WTC11 (cell line): Measurements from ENCODE around the gene GPR68. TPM values are rescaled to one million over a fixed set of nuclear protein-coding genes. Genes with fewer than 3 reads are reported as not detected.
"Not testable (repeated sequence)": the region's sequence is repeated elsewhere in the genome, so short reads cannot be mapped to it uniquely, and the experiment has no call there.

Experiments used
- ATAC-seq: fragments of 200-7000 bp; cut with Tn5 transposase; 2 replicates; pipeline ENCODE4 v1.10.0; 2021; ENCODE audit warnings: mild to moderate bottlenecking, moderate library complexity
- CTCF ChIA-PET: fragments of 300-600 bp; sonication (Branson Sonifier 250); formaldehyde crosslinking; loops from one replicate; lab custom pipeline; 2021; ENCODE audit warnings: antibody characterized with exemption; lab: Charles Lee
- POLR2A ChIA-PET: fragments of 350-600 bp; sonication (Branson Sonifier 250); formaldehyde crosslinking; loops from one replicate; lab custom pipeline; 2021; ENCODE audit warnings: antibody characterized with exemption; lab: Charles Lee
- DNase-seq: peaks from one replicate; pipeline ENCODE4 v3.0.0; 2021; ENCODE audit warnings: low spot score
- H3K27ac Mint-ChIP-seq: 2 replicates; pipeline ENCODE4 v1.8.0; 2021; ENCODE audit warnings: mixed read lengths
- H3K27me3 Mint-ChIP-seq: 2 replicates; pipeline ENCODE4 v1.8.0; 2021; ENCODE audit warnings: low read depth, mild to moderate bottlenecking, moderate library complexity, mixed read lengths
- H3K36me3 Mint-ChIP-seq: 2 replicates; pipeline ENCODE4 v1.8.0; 2021; ENCODE audit warnings: mixed read lengths
- H3K4me1 Mint-ChIP-seq: 2 replicates; pipeline ENCODE4 v1.8.0; 2022; ENCODE audit warnings: mixed read lengths
- H3K4me3 Mint-ChIP-seq: 2 replicates; pipeline ENCODE4 v1.8.0; 2021; ENCODE audit warnings: mild to moderate bottlenecking, moderate library complexity, mixed read lengths
- H3K9me3 Mint-ChIP-seq: 2 replicates; pipeline ENCODE4 v1.8.0; 2021; ENCODE audit warnings: mixed read lengths
- FOXJ3 ChIP-seq: sonication (generic); formaldehyde crosslinking; IDR thresholded peaks from 2 replicates; pipeline ENCODE4 v1.9.0; 2021; ENCODE audit warnings: missing genetic modification reagents, mild to moderate bottlenecking, borderline replicate concordance
- GABPB1 ChIP-seq: sonication (generic); formaldehyde crosslinking; IDR thresholded peaks from 2 replicates; pipeline ENCODE4 v1.8.1; 2023; ENCODE audit warnings: mild to moderate bottlenecking, missing genetic modification reagents
- MYBL2 ChIP-seq: sonication (generic); formaldehyde crosslinking; IDR thresholded peaks from 2 replicates; pipeline ENCODE4 v1.8.1; 2023; ENCODE audit warnings: mild to moderate bottlenecking, moderate library complexity, missing genetic modification reagents
- NFATC4 ChIP-seq: fragments of 250-450 bp; sonication (Bioruptor Pico); IDR thresholded peaks from 2 replicates; pipeline ENCODE4 v1.9.0; 2021; ENCODE audit warnings: mild to moderate bottlenecking
- PRRX2 ChIP-seq: fragments of 250-450 bp; sonication (Bioruptor Pico); IDR thresholded peaks from 2 replicates; pipeline ENCODE4 v1.8.0; 2021; ENCODE audit warnings: mild to moderate bottlenecking
- SP1 ChIP-seq: sonication (generic); formaldehyde crosslinking; conservative IDR thresholded peaks from 2 replicates; pipeline ENCODE4 v1.8.1; 2022; ENCODE audit warnings: missing genetic modification reagents
- TEAD4 ChIP-seq: sonication (generic); formaldehyde crosslinking; IDR thresholded peaks from 2 replicates; pipeline ENCODE4 v1.8.0; 2022; ENCODE audit warnings: mild to moderate bottlenecking, missing genetic modification reagents
- ZNF121 ChIP-seq: sonication (generic); formaldehyde crosslinking; IDR thresholded peaks from 2 replicates; pipeline ENCODE4 v1.8.0; 2023; ENCODE audit warnings: missing genetic modification reagents
- ZNF281 ChIP-seq: sonication (generic); formaldehyde crosslinking; IDR thresholded peaks from 2 replicates; pipeline ENCODE4 v1.8.0; 2023; ENCODE audit warnings: mild to moderate bottlenecking, missing genetic modification reagents
- ZNF423 ChIP-seq: fragments of 250-450 bp; sonication (Bioruptor Pico); IDR thresholded peaks from 2 replicates; pipeline ENCODE4 v2.1.2; 2022; ENCODE audit warnings: mild to moderate bottlenecking, moderate library complexity
- ZNF425 ChIP-seq: fragments of 250-450 bp; sonication (Bioruptor Pico); conservative IDR thresholded peaks from 2 replicates; pipeline ENCODE4 v1.9.0; 2021; ENCODE audit warnings: mild to moderate bottlenecking
- ZSCAN18 ChIP-seq: fragments of 250-450 bp; sonication (Bioruptor Pico); IDR thresholded peaks from 2 replicates; pipeline ENCODE4 v2.1.2; 2022; ENCODE audit warnings: mild to moderate bottlenecking, moderate library complexity
- total RNA-seq: library from RNA; stranded (reverse); gene quantifications from 3 replicates; pipeline ENCODE4 v1.2.3, GENCODE V29; 2021
- TF ChIP-seq, protein P1 (sequence below): sonication (generic); formaldehyde crosslinking; IDR thresholded peaks from 2 replicates; pipeline ENCODE4 v1.8.1; 2022; ENCODE audit warnings: mild to moderate bottlenecking, moderate library complexity, missing genetic modification reagents
- TF ChIP-seq, protein P2 (sequence below): sonication (generic); formaldehyde crosslinking; IDR thresholded peaks from 2 replicates; pipeline ENCODE4 v1.8.0; 2022; ENCODE audit warnings: mild to moderate bottlenecking, missing genetic modification reagents

The GPR68 gene
- total RNA-seq, 1 experiment from 2014 or later, result 0.28 TPM

DNA sequence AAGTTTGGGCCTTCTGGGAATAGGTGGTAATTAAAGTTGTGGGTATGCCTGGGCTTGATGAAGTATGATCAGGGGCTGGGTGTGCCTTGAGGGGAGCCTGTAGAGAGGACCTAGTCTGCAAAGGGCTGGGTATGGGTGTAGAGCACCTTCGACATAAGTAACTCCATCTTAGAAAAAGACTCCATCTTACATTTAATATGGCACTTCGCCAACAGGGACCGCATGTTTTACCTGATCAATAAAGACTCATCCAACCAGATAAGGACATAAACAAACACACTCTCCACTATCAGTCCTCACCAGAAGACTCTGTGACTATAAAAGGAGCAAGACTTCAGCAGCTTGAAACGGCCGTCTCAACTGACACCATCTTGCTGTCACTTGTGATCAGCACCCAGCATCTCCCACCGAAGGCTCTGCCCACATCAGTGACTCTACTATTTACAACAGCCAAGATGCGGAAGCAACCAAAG is 23.5 kb upstream of the GPR68 start (continued):
- TF ChIP-seq, protein P1, sequence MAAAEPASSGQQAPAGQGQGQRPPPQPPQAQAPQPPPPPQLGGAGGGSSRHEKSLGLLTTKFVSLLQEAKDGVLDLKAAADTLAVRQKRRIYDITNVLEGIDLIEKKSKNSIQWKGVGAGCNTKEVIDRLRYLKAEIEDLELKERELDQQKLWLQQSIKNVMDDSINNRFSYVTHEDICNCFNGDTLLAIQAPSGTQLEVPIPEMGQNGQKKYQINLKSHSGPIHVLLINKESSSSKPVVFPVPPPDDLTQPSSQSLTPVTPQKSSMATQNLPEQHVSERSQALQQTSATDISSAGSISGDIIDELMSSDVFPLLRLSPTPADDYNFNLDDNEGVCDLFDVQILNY (CRISPR knock-in tag), result no peak
- TF ChIP-seq ZNF425 (CRISPR knock-in tag) (no peak), FOXJ3 (CRISPR knock-in tag) (no peak), ZNF281 (CRISPR knock-in tag) (no peak), SP1 (CRISPR knock-in tag) (no peak)

DNA sequence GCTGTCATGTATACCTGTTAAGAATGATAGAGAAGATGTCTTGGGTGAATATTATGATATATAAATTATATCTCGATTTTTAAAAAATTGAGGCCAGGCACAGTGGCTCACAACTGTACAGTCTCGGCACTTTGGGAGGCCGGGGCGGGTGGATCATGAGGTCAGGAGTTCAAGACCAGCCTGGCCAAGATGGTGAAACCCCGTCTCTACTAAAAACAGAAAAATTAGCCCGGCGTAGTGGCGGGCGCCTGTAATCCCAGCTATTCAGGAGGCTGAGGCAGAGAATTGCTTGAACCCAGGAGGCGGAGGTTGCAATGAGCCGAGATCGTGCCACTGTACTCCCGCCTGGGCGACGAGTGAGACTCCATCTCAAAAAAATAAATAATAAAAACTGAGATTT is 21.8 kb upstream of the GPR68 start:
- H3K36me3 Mint-ChIP-seq, POLR2A ChIA-PET, H3K4me3 Mint-ChIP-seq, ATAC-seq, H3K9me3 Mint-ChIP-seq, DNase-seq, H3K27ac Mint-ChIP-seq: not testable (repeated sequence)
- Mint-ChIP-seq H3K4me1 (peaks cover 12% of the 10 kb centered on the region), H3K27me3 (peaks cover 33% of the 10 kb centered on the region)
- CTCF ChIA-PET, result interaction anchor here (1.0 kb wide), 1 partner anchor 89 kb away, joined by 3 read pairs; no protein-coding TSS in a partner anchor

GRCh38 chr14:91265404-91265803 is 20.9 kb upstream of the GPR68 start:
- CTCF ChIA-PET, result interaction anchor here (1.3 to 2.9 kb wide), 5 partner anchors 21 to 363 kb away, joined by 4 to 15 read pairs (median 7); no protein-coding TSS in a partner anchor
- POLR2A ChIA-PET, result no interaction called here
- ATAC-seq (no peak), DNase-seq (no peak)
- peak overlapping the region; percentile 47; the same call in 1 of the 2 replicates for H3K4me3 Mint-ChIP-seq
- H3K4me1 Mint-ChIP-seq, result peaks cover 12% of the 10 kb centered on the region
- H3K36me3 Mint-ChIP-seq, result no peaks in the 10 kb centered on the region
- TF ChIP-seq MYBL2 (CRISPR knock-in tag) (no peak), TEAD4 (CRISPR knock-in tag) (no peak), ZNF423 (no peak), ZNF121 (no peak), ZSCAN18 (CRISPR knock-in tag) (no peak), NFATC4 (no peak), GABPB1 (CRISPR knock-in tag) (no peak), PRRX2 (CRISPR knock-in tag) (no peak)
- TF ChIP-seq, protein P2, sequence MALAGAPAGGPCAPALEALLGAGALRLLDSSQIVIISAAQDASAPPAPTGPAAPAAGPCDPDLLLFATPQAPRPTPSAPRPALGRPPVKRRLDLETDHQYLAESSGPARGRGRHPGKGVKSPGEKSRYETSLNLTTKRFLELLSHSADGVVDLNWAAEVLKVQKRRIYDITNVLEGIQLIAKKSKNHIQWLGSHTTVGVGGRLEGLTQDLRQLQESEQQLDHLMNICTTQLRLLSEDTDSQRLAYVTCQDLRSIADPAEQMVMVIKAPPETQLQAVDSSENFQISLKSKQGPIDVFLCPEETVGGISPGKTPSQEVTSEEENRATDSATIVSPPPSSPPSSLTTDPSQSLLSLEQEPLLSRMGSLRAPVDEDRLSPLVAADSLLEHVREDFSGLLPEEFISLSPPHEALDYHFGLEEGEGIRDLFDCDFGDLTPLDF, result no peak
- H3K27ac Mint-ChIP-seq, result no peak overlapping the region
- H3K9me3 Mint-ChIP-seq, result peaks cover 7% of the 10 kb centered on the region
- peaks cover 35% of the 10 kb centered on the region for H3K27me3 Mint-ChIP-seq
